K562 (cell line): ENCODE measurements around the gene SMCO4.

Experiments used
- ATF7 ChIP-seq: fragments of 450-650 bp; IDR thresholded peaks from 2 replicates; pipeline ENCODE4 v1.7.1; 2014; ENCODE audit warnings: mild to moderate bottlenecking, moderate library complexity
- CTCF ChIP-seq, 3 experiments: IDR thresholded peaks in 2 of 3; conservative IDR thresholded peaks in 1 of 3; 2 replicates each; pipeline ENCODE4 v1.5.1; 2011 to 2012; ENCODE audit warnings: low read length in 3 of 3, mild to moderate bottlenecking in 3 of 3, control low read depth in 2 of 3, improper control_type of control experiment in 1 of 3, inconsistent platforms in 1 of 3, low read depth in 1 of 3, mixed read lengths in 1 of 3, moderate library complexity in 1 of 3; ENCODE audit not compliant: insufficient read depth in 2 of 3
- SMARCE1 ChIP-seq: fragments of 450-650 bp; IDR thresholded peaks from 2 replicates; pipeline ENCODE4 v1.7.1; 2016; ENCODE audit warnings: mild to moderate bottlenecking

- TF ChIP-seq ATF7 (no peak), CTCF (IDR thresholded peaks at IDR 0.05 in 2 of 3, conservative IDR thresholded peaks at IDR 0.05 in 1 of 3; ENCODE audit: insufficient read depth in 2 of 3, low read depth in 1 of 3, low read length in 3 of 3) (no peak), SMARCE1 (no peak)
Measured at GRCh38 chr11:93518081-93518480, 25.1 kb downstream of the SMCO4 start.
